DMS79 (cell line): ENCODE measurements around the gene AHI1.

ENCODE experiments used
- DNase-seq: peaks from one replicate; lab custom pipeline; 2025; lab: John Stamatoyannopoulos, UW

The AHI1 gene

GRCh38 chr6:135497412-135498184 lies at the start of gene AHI1:
AHI1 (minus strand) TSS chr6:135497740; CDS start chr6:135492237, 5,503 bp downstream.
- peak; percentile 83 for DNase-seq

DNA sequence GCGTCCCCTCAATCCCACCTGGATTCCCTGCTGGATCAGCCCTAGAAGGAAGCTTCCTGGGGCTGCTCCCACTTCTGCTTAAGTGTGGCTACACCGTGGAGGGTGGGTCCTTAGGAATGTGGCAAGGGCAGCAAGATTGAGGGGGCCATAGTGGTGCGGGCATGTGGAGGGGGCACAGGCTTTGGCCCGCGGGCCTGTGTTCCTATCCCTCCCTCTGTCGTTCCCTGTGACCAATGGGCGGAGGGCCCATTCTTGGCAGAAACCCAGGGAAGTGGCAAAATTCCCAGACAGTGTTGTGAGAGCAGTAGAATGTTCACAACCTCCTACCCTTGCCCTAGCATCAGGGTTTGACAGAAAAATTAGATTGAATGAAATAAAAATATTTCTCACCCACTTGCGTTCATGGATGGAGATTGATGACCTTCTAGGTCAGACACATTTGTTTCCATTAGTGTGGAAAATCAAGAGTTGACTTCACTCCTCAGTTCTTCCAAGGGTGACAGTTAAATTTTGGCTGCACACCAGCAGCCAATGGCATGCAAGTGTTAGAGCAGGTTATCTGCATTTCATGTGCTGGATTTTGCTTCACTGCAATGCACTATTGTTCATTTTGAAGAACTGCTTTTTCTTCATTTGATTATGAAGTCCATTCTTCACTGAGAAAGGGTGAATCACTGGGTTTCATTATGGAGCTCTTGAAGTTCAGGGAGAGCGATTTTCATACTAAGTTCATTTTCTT lies 49.3 kb upstream of the AHI1 start:
- DNase-seq, result no peak

DNA sequence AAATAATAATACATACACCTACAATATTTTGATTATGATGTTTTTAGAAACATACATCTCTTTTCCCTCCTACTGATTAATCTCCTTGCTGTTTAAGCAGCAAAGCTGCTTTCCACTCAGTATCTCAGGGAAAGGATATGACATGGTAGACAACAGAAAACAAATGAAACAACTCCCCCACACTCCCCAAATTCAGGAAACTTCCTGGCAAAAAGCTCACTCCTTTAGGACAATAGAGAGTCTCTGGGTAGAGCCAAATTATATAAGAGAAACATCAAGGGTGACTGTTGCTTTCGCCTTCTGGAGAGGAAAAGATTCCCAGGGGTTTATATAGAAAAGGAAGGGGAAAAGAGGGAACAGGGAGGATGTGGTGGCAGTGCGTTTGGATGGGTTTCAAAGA lies 48.7 kb upstream of the AHI1 start:
- no peak for DNase-seq

DNA sequence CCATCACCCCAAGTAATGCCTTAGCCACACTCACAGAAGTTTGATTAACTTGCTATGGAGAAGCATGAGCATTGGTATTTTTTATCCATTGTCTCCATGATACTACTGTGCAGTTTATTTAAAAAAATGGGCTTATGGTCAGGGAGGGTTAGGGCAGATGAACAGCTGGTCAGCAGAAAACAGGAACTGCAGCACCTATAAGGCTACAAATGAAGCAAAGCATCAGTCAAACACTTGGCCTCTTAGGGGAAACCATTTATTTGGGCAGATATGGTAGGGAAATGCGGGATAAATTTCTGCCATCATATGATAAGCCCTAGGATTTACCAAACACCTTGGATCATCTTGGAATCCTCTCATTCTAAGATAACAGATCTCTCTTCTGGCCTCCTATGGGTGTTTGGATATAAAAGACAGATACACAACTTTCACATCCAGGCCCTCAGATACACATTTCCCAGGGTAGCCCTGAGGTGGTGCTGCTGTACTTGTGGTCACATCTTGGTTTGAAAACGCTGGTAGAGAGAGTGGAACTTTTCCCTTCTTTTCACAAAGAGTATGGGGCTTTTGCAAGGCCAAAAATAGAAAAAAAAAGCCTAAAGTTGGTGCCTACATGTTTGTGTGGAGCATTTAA lies 42.8 kb upstream of the AHI1 start:
- no peak for DNase-seq

GRCh38 chr6:135537741-135538301 lies 40.3 kb upstream of the AHI1 start:
- no peak for DNase-seq

- DNase-seq, result peak; percentile 34
These were observed 38.5 kb upstream of the AHI1 start for GRCh38 chr6:135535989-135536414.

- DNase-seq, result no peak
These were observed 37.3 kb upstream of the AHI1 start for GRCh38 chr6:135534773-135535380.

GRCh38 chr6:135532559-135532958 lies 35.0 kb upstream of the AHI1 start:
- no peak for DNase-seq

DNA sequence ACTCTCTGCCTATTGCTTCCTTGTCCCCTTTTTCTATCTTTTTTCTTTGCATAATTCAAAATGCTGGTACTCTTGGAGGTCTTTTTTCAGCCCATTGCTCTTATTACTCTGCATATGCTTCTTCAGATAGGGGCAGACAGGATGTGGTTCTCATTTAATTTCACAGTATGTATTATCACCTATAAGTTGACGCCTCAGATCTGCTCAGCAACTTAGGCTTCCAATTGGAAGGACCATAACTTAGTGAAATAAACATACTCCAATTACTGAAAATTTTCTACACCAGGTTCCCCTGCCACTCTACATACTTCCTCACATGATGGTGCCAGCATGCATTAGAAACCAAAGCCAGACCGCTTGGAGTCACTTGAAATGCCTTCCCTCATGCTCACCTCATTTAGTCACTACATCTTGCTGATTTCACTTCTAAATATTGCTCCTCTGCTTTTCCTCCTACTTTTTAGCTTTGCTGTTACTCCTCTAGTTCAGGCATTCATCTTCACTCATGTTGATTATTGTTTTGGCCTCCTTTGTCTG lies 34.5 kb upstream of the AHI1 start:
- no peak for DNase-seq

DNA sequence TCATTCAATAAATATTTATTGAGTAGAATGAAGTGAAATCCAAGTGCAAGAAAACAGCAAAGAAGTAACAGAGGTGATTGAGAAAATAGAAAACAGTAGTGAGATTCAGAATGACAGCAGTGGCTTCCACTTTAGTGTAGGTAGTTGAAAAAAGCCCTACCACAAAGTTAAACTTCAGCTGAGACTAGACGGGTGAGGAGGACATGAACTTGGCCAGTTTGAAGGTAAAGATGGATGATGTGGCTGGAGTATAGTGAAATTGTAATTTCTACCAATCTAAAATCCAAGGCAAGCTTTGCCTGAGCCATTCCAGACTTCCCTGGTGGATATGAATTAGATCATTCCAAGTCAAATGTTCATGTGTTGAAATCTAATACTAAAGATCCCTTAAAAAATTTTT lies 32.6 kb upstream of the AHI1 start:
- no peak for DNase-seq

DNA sequence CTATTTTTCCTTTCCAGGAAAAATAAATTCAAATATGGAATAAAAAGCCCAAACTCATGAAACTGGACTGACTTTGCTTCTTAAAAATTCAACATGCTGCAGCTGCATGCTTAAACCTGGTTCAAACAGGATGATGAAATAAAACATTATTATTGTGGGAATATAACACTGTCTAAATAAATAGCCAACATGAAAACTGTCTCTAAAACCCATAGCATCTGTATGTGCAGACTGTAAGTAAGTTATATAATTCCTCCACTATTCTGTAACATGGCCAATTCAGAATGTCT lies 30.4 kb upstream of the AHI1 start:
- no peak for DNase-seq

DNA sequence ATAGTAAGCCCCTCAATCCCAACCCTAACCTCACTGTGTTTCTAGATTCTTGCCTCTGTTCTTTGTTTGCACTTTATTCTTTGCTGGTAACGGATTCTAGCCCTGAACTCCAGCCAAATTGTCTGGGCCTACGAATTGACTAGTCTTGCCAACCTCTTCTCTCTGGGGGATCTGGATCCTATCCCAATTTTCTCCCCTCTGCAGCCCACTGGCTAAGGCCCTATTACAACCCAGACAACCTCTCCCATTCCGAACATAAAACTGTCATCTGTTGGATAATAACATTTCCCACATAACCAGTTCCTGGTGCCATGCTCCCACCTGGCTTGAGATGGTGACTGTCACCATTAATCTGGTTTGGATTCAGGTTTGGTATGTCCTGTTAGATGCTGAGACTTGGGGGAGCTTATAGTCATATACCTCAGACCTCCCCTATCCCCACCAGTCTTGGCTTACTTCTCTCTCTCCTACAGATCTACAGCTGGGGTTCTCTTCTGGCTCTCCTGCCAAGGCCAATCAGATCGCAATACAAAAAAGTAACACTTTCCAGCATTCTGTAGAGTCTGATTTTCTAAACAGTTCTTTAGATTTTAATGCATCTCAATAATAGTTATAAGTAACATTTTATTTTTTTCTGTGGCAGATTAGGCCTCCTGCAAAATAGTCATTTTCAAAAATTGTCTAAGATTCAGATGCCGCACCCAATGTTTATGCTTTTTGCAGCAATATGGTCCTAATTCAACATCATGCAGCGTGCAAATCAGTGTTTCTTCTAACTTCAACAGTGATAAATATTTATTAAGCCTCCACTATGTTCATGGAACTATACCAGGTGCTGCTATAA lies 29.8 kb upstream of the AHI1 start:
- no peak for DNase-seq

GRCh38 chr6:135525594-135525993 lies 28.1 kb upstream of the AHI1 start:
- no peak for DNase-seq

DNA sequence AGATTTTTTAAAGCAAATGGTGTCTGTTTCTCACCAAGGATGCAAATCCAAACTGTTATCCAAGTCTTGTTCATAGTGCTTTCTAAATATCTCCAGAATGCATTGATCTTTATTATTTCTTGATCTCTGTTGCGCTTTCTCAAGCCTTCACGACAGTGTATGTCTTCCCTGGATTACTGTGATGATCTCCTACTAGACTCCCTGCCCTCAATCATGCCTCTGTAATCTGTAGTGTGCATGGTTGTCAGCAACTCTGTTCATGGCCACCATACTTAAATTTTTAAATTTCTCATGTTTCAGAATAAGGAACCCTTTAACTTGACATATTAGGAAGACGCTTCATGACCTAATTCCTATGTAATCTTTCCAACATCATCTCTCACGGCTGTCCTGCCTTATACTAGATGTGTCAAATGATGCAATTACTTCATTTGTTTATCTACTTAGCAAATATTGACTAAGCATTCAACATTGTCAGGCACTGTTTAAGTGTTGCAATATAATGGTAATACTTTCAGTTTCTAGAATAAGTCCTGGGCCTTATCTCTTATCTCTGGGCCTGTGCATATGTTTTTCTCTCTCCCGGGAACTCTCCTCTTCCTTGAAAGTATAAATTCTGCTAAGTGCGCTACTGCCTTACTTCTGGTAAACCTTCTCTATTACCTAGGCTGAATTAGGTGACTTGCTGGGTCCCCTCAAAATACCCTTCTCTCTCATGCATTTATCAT lies 25.6 kb upstream of the AHI1 start:
- no peak for DNase-seq

DNA sequence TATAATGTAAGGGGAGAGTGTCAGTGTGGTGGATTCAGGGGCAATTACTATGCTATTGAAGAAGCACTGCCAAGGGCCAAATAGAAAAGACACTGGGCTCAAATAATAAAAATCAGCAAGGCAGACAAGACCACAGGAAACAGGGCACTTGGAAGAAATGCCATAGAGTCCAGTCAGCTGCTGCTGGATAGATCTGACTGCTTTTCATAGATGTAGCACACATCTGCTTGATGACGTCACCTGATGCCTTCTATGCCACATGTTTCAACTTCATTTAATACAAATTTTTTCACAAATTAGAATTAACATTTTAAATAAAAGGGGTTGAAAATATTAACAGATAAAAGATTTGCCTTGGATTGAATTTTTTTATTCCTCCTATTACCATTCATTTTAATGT lies 23.9 kb upstream of the AHI1 start:
- DNase-seq, result no peak

DNA sequence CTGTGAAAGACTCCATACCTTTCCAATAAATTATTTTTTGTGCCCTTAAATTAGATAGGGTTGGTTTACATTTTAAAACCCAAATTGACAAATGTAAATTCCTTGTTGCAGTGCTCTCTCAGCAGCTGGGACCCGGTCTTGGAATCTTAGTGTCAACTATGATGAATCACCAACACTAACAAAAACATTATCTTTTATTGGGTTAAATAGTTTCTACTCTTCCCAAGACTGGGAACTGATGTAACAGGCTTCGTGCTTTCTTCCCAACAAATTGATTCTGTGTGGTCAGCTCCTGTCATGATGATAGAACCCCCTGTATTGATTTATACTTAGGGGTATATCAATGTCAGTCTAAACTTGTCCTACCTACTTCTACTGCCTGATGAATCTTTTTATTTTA lies 23.2 kb upstream of the AHI1 start:
- DNase-seq, result no peak

GRCh38 chr6:135519348-135519747 lies 21.8 kb upstream of the AHI1 start:
- no peak for DNase-seq

DNA sequence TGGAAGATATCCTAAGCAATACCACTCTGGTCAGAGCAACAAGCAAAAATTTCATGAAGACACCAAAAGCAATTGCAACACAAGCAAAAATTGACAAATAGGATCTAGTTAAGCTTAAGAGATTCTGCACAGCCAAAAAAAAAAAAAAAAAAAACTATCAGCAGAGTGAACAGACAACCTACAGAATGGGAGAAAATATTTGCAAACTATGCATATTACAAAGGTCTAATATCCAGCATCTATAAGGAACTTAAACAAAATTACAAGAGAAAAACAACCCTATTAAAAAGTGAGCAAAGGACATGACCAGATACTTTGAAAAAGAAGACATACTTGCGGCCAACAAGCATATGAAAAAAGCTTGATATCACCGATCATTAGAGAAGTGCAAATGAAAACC lies 20.0 kb upstream of the AHI1 start:
- DNase-seq, result no peak

GRCh38 chr6:135514706-135515105 lies 17.2 kb upstream of the AHI1 start:
- DNase-seq, result no peak

GRCh38 chr6:135506270-135506997 lies 8.9 kb upstream of the AHI1 start:
- DNase-seq, result peak; percentile 1
